Measurements from ENCODE around the gene CD2. TPM values are rescaled to one million over a fixed set of nuclear protein-coding genes. Genes with fewer than 3 reads are reported as not detected.

The CD2 gene, protein sequence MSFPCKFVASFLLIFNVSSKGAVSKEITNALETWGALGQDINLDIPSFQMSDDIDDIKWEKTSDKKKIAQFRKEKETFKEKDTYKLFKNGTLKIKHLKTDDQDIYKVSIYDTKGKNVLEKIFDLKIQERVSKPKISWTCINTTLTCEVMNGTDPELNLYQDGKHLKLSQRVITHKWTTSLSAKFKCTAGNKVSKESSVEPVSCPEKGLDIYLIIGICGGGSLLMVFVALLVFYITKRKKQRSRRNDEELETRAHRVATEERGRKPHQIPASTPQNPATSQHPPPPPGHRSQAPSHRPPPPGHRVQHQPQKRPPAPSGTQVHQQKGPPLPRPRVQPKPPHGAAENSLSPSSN
- total RNA-seq = 1 to 10 TPM; 1.9 to 9.7 (median 2.6) TPM

DNA sequence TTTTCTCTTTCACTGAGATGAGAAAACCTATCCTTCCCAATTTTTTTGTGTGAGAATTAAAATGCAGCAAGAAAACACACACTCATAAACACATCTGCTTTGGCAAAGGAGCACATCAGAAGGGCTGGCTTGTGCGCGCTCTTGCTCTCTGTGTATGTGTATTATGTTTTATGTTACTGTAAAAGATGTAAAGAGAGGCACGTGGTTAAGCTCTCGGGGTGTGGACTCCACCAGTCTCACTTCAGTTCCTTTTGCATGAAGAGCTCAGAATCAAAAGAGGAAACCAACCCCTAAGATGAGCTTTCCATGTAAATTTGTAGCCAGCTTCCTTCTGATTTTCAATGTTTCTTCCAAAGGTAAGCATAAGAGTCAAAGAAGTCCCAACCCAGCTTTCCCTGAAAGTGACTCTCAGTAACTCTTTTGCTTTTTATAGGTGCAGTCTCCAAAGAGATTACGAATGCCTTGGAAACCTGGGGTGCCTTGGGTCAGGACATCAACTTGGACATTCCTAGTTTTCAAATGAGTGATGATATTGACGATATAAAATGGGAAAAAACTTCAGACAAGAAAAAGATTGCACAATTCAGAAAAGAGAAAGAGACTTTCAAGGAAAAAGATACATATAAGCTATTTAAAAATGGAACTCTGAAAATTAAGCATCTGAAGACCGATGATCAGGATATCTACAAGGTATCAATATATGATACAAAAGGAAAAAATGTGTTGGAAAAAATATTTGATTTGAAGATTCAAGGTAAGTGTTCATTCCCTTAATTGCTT, at the start of gene CD2:
Gene CD2, plus strand, starts transcription at position 233 of the 780 bp plus-strand sequence. Its CDS starts 63 bp downstream, at position 296.
- intact Hi-C loops (cut with DNase I) = no loop called here
- DNase-seq = peak in 1 of 2 donors; percentile 21
- WGBS, 2 donors = 82 to 92% methylated on average over 7 of the region's 7 CpGs
- Histone ChIP-seq H3K27me3 (no peaks in the 10 kb centered on the region), H3K27ac (no peak within 1 kb of the TSS), H3K4me3 (replicated peaks in 1 of 3) (no peak within 1 kb of the TSS), H3K36me3 (no peaks in the 10 kb centered on the region), H3K9me3 (no peaks in the 10 kb centered on the region), H3K4me1 (no peaks in the 10 kb centered on the region)
- TF ChIP-seq POLR2A (IDR thresholded peaks at IDR 0.05) = no peak
- TF ChIP-seq, protein P1, sequence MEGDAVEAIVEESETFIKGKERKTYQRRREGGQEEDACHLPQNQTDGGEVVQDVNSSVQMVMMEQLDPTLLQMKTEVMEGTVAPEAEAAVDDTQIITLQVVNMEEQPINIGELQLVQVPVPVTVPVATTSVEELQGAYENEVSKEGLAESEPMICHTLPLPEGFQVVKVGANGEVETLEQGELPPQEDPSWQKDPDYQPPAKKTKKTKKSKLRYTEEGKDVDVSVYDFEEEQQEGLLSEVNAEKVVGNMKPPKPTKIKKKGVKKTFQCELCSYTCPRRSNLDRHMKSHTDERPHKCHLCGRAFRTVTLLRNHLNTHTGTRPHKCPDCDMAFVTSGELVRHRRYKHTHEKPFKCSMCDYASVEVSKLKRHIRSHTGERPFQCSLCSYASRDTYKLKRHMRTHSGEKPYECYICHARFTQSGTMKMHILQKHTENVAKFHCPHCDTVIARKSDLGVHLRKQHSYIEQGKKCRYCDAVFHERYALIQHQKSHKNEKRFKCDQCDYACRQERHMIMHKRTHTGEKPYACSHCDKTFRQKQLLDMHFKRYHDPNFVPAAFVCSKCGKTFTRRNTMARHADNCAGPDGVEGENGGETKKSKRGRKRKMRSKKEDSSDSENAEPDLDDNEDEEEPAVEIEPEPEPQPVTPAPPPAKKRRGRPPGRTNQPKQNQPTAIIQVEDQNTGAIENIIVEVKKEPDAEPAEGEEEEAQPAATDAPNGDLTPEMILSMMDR (IDR thresholded peaks at IDR 0.05) = no peak

DNA sequence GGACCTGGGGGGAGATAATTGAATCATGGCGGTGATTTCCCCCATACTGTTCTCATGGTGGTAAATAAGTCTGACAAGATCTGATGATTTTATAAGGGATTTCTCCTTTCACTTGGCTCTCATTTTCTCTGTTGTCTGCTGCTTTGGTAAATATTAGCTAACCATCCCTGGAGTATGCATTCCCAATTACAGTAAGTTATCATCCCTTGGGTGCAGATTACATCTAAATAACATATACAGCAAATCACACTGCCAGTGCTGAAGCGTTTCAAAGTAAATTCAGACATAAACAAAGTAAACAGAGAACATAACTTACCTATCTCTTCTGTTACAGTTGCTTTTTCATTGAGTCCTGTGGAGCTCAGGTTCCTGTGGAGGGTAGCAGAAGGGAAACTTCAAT, 48.1 kb upstream of the CD2 start:
- no peak for TF ChIP-seq POLR2A (IDR thresholded peaks at IDR 0.05)
- Histone ChIP-seq H3K4me1 (peaks cover 6 to 10% of the 10 kb centered on the region in 2 donors), H3K4me3 (replicated peaks in 1 of 3) (no peak overlapping the region), H3K36me3 (no peaks in the 10 kb centered on the region), H3K27ac (no peak overlapping the region), H3K27me3 (no peaks in the 10 kb centered on the region), H3K9me3 (no peaks in the 10 kb centered on the region)
- 84 to 85% methylated on average over 2 of the region's 2 CpGs for WGBS, 2 donors
- DNase-seq = no peak
- intact Hi-C loops (cut with DNase I) = no loop called here

DNA sequence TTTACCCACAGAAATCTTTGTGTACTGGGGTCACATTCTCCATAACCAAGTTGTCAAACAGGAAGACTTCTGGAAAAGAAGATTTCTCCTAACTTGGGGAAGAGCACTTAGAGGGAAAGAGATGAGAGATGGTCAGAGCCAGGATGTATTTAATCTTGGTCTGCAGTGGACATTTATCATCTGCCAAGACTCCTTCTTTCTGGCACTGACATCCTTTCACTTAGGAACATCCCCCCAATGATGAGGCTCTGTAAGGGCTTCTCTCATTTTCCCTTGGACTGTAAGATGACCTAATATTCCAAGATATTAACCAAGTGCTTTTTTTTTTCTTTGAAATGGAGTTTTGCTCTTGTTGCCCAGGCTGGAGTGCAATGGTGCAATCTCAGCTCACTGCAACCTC, 47.4 kb upstream of the CD2 start:
- Histone ChIP-seq H3K4me1 (peaks cover 6 to 16% of the 10 kb centered on the region in 2 donors), H3K9me3 (no peaks in the 10 kb centered on the region), H3K27ac (no peak overlapping the region), H3K27me3 (no peaks in the 10 kb centered on the region), H3K4me3 (replicated peaks in 1 of 3) (no peak overlapping the region), H3K36me3 (no peaks in the 10 kb centered on the region)
- no peak for DNase-seq
- TF ChIP-seq, protein P1 (IDR thresholded peaks at IDR 0.05) = no peak
- TF ChIP-seq POLR2A (IDR thresholded peaks at IDR 0.05) = no peak
- intact Hi-C loops (cut with DNase I) = no loop called here

DNA sequence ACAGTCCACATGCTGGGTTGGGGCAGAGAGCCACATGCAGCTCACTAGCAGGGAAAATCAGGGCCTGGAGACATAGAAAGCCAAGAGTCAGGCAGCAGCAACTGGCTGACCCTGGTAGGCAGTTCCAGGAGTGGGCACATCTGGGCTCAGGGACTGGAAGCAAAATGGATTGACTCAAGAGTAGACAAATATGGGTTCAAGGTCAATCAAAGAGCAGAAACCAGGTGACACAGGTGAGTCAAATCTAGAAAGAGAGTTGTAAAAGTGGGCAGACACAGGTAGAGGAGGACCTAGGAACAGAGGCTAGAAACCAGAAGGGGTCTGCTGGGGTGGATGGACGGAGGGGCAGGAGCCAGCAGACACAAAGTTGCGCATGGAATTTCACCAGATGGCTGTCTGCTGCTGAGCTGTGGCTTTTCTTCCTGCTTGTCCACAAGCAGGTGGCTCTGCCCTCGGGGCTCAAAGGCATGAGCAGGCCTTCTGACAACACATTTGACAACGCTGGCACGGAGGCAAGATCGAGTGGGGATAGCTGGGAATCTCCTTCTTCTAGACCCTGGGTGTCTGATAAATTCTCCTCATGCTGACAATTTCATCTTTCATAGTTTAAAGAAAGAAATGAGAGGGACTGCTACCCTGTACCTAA, 45.9 kb upstream of the CD2 start:
- peaks cover 6 to 16% of the 10 kb centered on the region in 2 donors for H3K4me1 ChIP-seq
- intact Hi-C loops (cut with DNase I) = no loop called here
- 86 to 96% methylated on average over 6 of the region's 6 CpGs for WGBS, 2 donors
- no peak overlapping the region for H3K27ac ChIP-seq
- no peak for DNase-seq
- H3K27me3 ChIP-seq = no peaks in the 10 kb centered on the region
- H3K4me3 ChIP-seq (replicated peaks in 1 of 3) = no peak overlapping the region
- H3K9me3 ChIP-seq = no peaks in the 10 kb centered on the region
- no peak for TF ChIP-seq POLR2A (IDR thresholded peaks at IDR 0.05)
- TF ChIP-seq, protein P1 (IDR thresholded peaks at IDR 0.05) = no peak
- H3K36me3 ChIP-seq = no peaks in the 10 kb centered on the region

DNA sequence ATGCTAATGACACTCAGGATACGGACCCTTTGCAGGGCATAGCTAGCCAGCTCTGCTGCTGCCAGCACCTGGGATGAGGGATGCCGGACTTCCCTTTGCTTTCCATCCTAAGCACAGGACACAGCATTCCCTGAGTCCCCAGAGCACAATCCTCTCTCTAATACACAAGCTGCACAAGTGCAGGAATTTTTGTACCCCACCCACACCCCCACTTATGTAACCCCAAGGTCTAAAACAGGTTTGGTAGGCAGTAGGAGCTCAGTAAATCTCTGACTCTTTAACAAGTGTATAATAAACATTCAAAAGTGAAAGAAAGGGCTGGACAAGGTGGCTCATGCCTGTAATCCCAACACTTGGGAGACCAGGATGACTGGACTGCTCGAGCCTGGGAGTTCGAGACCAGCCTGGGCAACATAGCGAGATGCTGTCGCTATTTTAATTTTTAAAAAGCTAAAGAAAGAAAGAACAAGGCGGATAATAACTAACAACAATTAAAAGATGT, 44.5 kb upstream of the CD2 start:
- Histone ChIP-seq H3K9me3 (no peaks in the 10 kb centered on the region), H3K27ac (no peak overlapping the region), H3K36me3 (no peaks in the 10 kb centered on the region), H3K4me1 (peaks cover 6 to 16% of the 10 kb centered on the region in 2 donors), H3K4me3 (replicated peaks in 1 of 3) (no peak overlapping the region), H3K27me3 (no peaks in the 10 kb centered on the region)
- 89 to 98% methylated on average over 7 of the region's 7 CpGs for WGBS, 2 donors
- no peak for TF ChIP-seq POLR2A (IDR thresholded peaks at IDR 0.05)
- TF ChIP-seq, protein P1 (IDR thresholded peaks at IDR 0.05) = no peak
- intact Hi-C loops (cut with DNase I) = no loop called here
- DNase-seq = no peak

Measured in thyroid gland (tissue), 4 donors.